OCI-LY1 (cell line): ENCODE data around the gene PDZD2.

ENCODE experiments used
- EZH2 ChIP-seq: fragments of 200-600 bp; sonication (generic), shearing (Covaris generic); IDR thresholded peaks from 2 replicates; pipeline ENCODE4 v1.8.0; 2017; ENCODE audit warnings: borderline replicate concordance, mixed run types, mild to moderate bottlenecking, antibody characterized with exemption, low read length, moderate library complexity, mixed read lengths
- TF ChIP-seq, protein P1 (sequence below): fragments of 200-600 bp; sonication (generic), shearing (Covaris generic); IDR thresholded peaks from 2 replicates; pipeline ENCODE4 v1.5.1; 2017; ENCODE audit warnings: mild to moderate bottlenecking, antibody characterized with exemption, low read length, moderate library complexity, mixed read lengths

DNA sequence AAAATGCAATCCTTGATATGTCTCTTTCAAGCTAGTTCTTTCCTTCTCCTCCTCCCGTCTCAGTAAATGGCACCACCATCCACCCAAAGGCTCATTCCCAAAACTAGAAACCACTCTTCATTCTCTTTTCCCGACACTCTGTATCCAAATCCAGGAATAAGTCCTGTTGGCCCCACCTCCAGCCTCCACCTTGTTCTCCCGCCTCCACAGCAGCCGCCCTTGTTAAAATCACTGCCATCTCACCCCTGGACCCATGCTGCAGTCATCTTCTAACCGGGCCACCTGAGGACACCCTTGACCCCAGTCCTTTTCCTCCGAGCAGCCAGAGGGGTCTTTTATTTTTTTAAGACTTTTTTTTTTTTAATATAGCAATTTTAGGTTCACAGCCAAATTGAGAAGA is 9.4 kb downstream of the PDZD2 start:
- TF ChIP-seq, protein P1, sequence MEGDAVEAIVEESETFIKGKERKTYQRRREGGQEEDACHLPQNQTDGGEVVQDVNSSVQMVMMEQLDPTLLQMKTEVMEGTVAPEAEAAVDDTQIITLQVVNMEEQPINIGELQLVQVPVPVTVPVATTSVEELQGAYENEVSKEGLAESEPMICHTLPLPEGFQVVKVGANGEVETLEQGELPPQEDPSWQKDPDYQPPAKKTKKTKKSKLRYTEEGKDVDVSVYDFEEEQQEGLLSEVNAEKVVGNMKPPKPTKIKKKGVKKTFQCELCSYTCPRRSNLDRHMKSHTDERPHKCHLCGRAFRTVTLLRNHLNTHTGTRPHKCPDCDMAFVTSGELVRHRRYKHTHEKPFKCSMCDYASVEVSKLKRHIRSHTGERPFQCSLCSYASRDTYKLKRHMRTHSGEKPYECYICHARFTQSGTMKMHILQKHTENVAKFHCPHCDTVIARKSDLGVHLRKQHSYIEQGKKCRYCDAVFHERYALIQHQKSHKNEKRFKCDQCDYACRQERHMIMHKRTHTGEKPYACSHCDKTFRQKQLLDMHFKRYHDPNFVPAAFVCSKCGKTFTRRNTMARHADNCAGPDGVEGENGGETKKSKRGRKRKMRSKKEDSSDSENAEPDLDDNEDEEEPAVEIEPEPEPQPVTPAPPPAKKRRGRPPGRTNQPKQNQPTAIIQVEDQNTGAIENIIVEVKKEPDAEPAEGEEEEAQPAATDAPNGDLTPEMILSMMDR = no peak
- TF ChIP-seq EZH2 = no peak
